Neural cell (in vitro differentiated cells): ENCODE measurements around the gene ANKFY1.

Source experiments
- CTCF ChIP-seq: fragments of 450-650 bp; IDR thresholded peaks from 2 replicates; pipeline ENCODE4 v1.5.1; 2014; ENCODE audit warnings: antibody characterized with exemption, mild to moderate bottlenecking, moderate library complexity; ENCODE audit not compliant: poor library complexity, severe bottlenecking
- EP300 ChIP-seq: fragments of 450-650 bp; conservative IDR thresholded peaks from 2 replicates; pipeline ENCODE4 v1.6.1; 2014; ENCODE audit warnings: antibody characterized with exemption, mild to moderate bottlenecking, moderate library complexity; ENCODE audit not compliant: poor library complexity, severe bottlenecking
- MXI1 ChIP-seq: fragments of 450-650 bp; conservative IDR thresholded peaks from 2 replicates; pipeline ENCODE4 v1.6.1; 2014; ENCODE audit warnings: antibody characterized with exemption, mild to moderate bottlenecking; ENCODE audit not compliant: poor library complexity, severe bottlenecking
- POLR2AphosphoS5 ChIP-seq: IDR thresholded peaks from 2 replicates; pipeline ENCODE4 v1.6.1; 2012
- TAF1 ChIP-seq: IDR thresholded peaks from 2 replicates; pipeline ENCODE4 v1.6.1; 2012; ENCODE audit warnings: low read depth

- TF ChIP-seq CTCF: no peak
- no peak for TF ChIP-seq MXI1
- TF ChIP-seq POLR2AphosphoS5: no peak
- no peak for TF ChIP-seq TAF1
- TF ChIP-seq EP300: no peak
Measured at GRCh38 chr17:4152471-4152870, 111.3 kb downstream of the ANKFY1 start.
